Trophoblast cell (in vitro differentiated cells and primary cell): ENCODE measurements around the gene LRFN2.

ENCODE experiments used
- DNase-seq, 2 donors: peaks; one replicate each; pipeline ENCODE4 v3.0.0-alpha.2; 2016
- H2AFZ ChIP-seq: 2 replicates; pipeline ENCODE4 v1.6.1; 2013; ENCODE audit warnings: low read length, moderate library complexity, mild to moderate bottlenecking; ENCODE audit not compliant: insufficient read depth, poor library complexity
- H2AK5ac ChIP-seq: 2 replicates; pipeline ENCODE4 v1.6.1; 2013; ENCODE audit warnings: mild to moderate bottlenecking, low read length
- H2BK120ac ChIP-seq: 2 replicates; pipeline ENCODE4 v1.6.1; 2013; ENCODE audit warnings: low read length, mild to moderate bottlenecking, moderate library complexity; ENCODE audit not compliant: insufficient read depth, poor library complexity
- H2BK12ac ChIP-seq: 2 replicates; pipeline ENCODE4 v1.6.1; 2013; ENCODE audit warnings: mild to moderate bottlenecking, low read length, moderate library complexity
- H2BK5ac ChIP-seq: 2 replicates; pipeline ENCODE4 v1.6.1; 2013; ENCODE audit warnings: low read length, low read depth, moderate library complexity, mild to moderate bottlenecking; ENCODE audit not compliant: poor library complexity
- H3K14ac ChIP-seq: 2 replicates; pipeline ENCODE4 v1.6.1; 2013; ENCODE audit warnings: mild to moderate bottlenecking, low read length
- H3K18ac ChIP-seq: 2 replicates; pipeline ENCODE4 v1.6.1; 2013; ENCODE audit warnings: mild to moderate bottlenecking, low read length
- H3K23ac ChIP-seq: 2 replicates; pipeline ENCODE4 v1.6.1; 2013; ENCODE audit warnings: low read length
- H3K27ac ChIP-seq: 2 replicates; pipeline ENCODE4 v1.5.1; 2013; ENCODE audit warnings: low read depth, mild to moderate bottlenecking, inconsistent platforms, low read length, moderate library complexity
- H3K27me3 ChIP-seq: 2 replicates; pipeline ENCODE4 v1.6.1; 2013; ENCODE audit warnings: inconsistent platforms, mild to moderate bottlenecking, low read length, moderate library complexity; ENCODE audit not compliant: insufficient read depth
- H3K36me3 ChIP-seq, 2 experiments: 1 replicate in 1 of 2; 2 replicates in 1 of 2; pipeline ENCODE4 v1.6.1; 2013; ENCODE audit warnings: low read length in 2 of 2, mild to moderate bottlenecking in 2 of 2, moderate library complexity in 1 of 2; ENCODE audit not compliant: insufficient read depth in 2 of 2, control insufficient read depth in 1 of 2
- H3K4ac ChIP-seq: 2 replicates; pipeline ENCODE4 v1.6.1; 2013; ENCODE audit warnings: low read depth, mild to moderate bottlenecking, low read length, moderate library complexity
- H3K4me1 ChIP-seq, 2 experiments: 1 replicate in 1 of 2; 2 replicates in 1 of 2; pipeline ENCODE4 v1.6.1; 2013; ENCODE audit warnings: low read length in 2 of 2, mild to moderate bottlenecking in 2 of 2, moderate library complexity in 1 of 2; ENCODE audit not compliant: insufficient read depth in 2 of 2, control insufficient read depth in 1 of 2
- H3K4me2 ChIP-seq: 2 replicates; pipeline ENCODE4 v1.6.1; 2013; ENCODE audit warnings: inconsistent platforms, mild to moderate bottlenecking, low read length, moderate library complexity
- H3K4me3 ChIP-seq: 2 replicates; pipeline ENCODE4 v1.5.1; 2013; ENCODE audit warnings: mild to moderate bottlenecking, low read depth, low read length, inconsistent platforms
- H3K79me1 ChIP-seq: one replicate; pipeline ENCODE4 v1.6.1; 2013; ENCODE audit warnings: low read length
- H3K79me2 ChIP-seq: 2 replicates; pipeline ENCODE4 v1.6.1; 2013; ENCODE audit warnings: low read length, mild to moderate bottlenecking; ENCODE audit not compliant: control insufficient read depth, insufficient read depth, poor library complexity
- H3K9ac ChIP-seq: 2 replicates; pipeline ENCODE4 v1.6.1; 2013; ENCODE audit warnings: mild to moderate bottlenecking, low read length
- H3K9me3 ChIP-seq: 2 replicates; pipeline ENCODE4 v1.6.1; 2013; ENCODE audit warnings: low read depth, mild to moderate bottlenecking, control low read depth, inconsistent platforms, low read length; ENCODE audit not compliant: insufficient read depth
- H4K12ac ChIP-seq: 2 replicates; pipeline ENCODE4 v1.6.1; 2013; ENCODE audit warnings: low read depth, mild to moderate bottlenecking, low read length, moderate library complexity
- H4K8ac ChIP-seq: 2 replicates; pipeline ENCODE4 v1.6.1; 2013; ENCODE audit warnings: low read depth, mild to moderate bottlenecking, low read length, moderate library complexity
- H4K91ac ChIP-seq: one replicate; pipeline ENCODE4 v1.6.1; 2013; ENCODE audit warnings: low read depth, mild to moderate bottlenecking, low read length, moderate library complexity
- WGBS: extraction: QIAGEN DNeasy Blood & Tissue Kit; methylation state at CpG from one replicate; pipeline ENCODE4 v1.1.7; 2013; ENCODE audit warnings: missing lambda C conversion rate; ENCODE audit not compliant: insufficient read length, insufficient coverage; ENCODE audit errors: extremely low coverage; 5-methylcytosine and 5-hydroxymethylcytosine counted together

The LRFN2 gene

GRCh38 chr6:40558102-40558501 is 29.1 kb downstream of the LRFN2 start:
- Histone ChIP-seq H3K4ac (no peak overlapping the region), H3K9me3 (peaks cover 2% of the 10 kb centered on the region), H2AK5ac (no peak overlapping the region), H3K18ac (no peak overlapping the region), H3K4me2 (no peak overlapping the region), H3K14ac (no peak overlapping the region), H3K79me2 (no peaks in the 10 kb centered on the region), H3K23ac (no peak overlapping the region), H3K27ac (no peak overlapping the region), H2BK120ac (no peak overlapping the region), H3K27me3 (no peaks in the 10 kb centered on the region), H4K91ac (no peak overlapping the region), H2AFZ (no peak overlapping the region), H3K4me3 (no peak overlapping the region), H2BK5ac (no peak overlapping the region), H3K4me1 (no peaks in the 10 kb centered on the region), H3K79me1 (no peaks in the 10 kb centered on the region), H4K12ac (no peak overlapping the region), H2BK12ac (no peak overlapping the region), H4K8ac (no peak overlapping the region), H3K9ac (peak overlapping the region; percentile 12), H3K36me3 (no peaks in the 10 kb centered on the region)
- no peak for DNase-seq
- WGBS = no CpG with 5 or more reads among the region's 3 CpGs

- Histone ChIP-seq H2BK5ac (no peak overlapping the region), H3K9me3 (peaks cover 2% of the 10 kb centered on the region), H3K79me1 (no peaks in the 10 kb centered on the region), H3K36me3 (no peaks in the 10 kb centered on the region), H3K18ac (no peak overlapping the region), H2AK5ac (no peak overlapping the region), H4K12ac (no peak overlapping the region), H2AFZ (no peak overlapping the region), H3K4me1 (no peaks in the 10 kb centered on the region), H3K4me2 (no peak overlapping the region), H2BK120ac (no peak overlapping the region), H3K4me3 (no peak overlapping the region), H3K14ac (no peak overlapping the region), H3K9ac (no peak overlapping the region), H3K23ac (no peak overlapping the region), H4K8ac (no peak overlapping the region), H2BK12ac (no peak overlapping the region), H3K4ac (no peak overlapping the region), H3K27me3 (no peaks in the 10 kb centered on the region), H3K79me2 (no peaks in the 10 kb centered on the region), H4K91ac (no peak overlapping the region), H3K27ac (no peak overlapping the region)
- no CpG with 5 or more reads among the region's 7 CpGs for WGBS
- DNase-seq = no peak
These were observed 30.3 kb downstream of the LRFN2 start for GRCh38 chr6:40556881-40557280.

GRCh38 chr6:40556023-40556422 is 31.1 kb downstream of the LRFN2 start:
- Histone ChIP-seq H3K4me3 (no peak overlapping the region), H4K12ac (no peak overlapping the region), H3K27me3 (no peaks in the 10 kb centered on the region), H3K36me3 (no peaks in the 10 kb centered on the region), H3K79me1 (no peaks in the 10 kb centered on the region), H3K14ac (no peak overlapping the region), H3K4ac (no peak overlapping the region), H3K23ac (no peak overlapping the region), H2BK5ac (no peak overlapping the region), H3K4me2 (no peak overlapping the region), H2BK120ac (no peak overlapping the region), H2AFZ (no peak overlapping the region), H4K8ac (no peak overlapping the region), H2AK5ac (no peak overlapping the region), H3K9me3 (peaks cover 2% of the 10 kb centered on the region), H3K9ac (no peak overlapping the region), H3K27ac (no peak overlapping the region), H2BK12ac (no peak overlapping the region), H3K18ac (no peak overlapping the region), H3K4me1 (no peaks in the 10 kb centered on the region), H3K79me2 (no peaks in the 10 kb centered on the region), H4K91ac (no peak overlapping the region)
- no CpG with 5 or more reads among the region's 5 CpGs for WGBS
- DNase-seq = no peak

GRCh38 chr6:40555092-40555491 is 32.1 kb downstream of the LRFN2 start:
- no peaks in the 10 kb centered on the region for H3K27me3 ChIP-seq
- no peaks in the 10 kb centered on the region for H3K36me3 ChIP-seq
- H3K14ac ChIP-seq = no peak overlapping the region
- H3K4me2 ChIP-seq = no peak overlapping the region
- peaks cover 2% of the 10 kb centered on the region for H3K9me3 ChIP-seq
- H3K4me1 ChIP-seq = no peaks in the 10 kb centered on the region
- no peaks in the 10 kb centered on the region for H3K79me1 ChIP-seq
- H2BK5ac ChIP-seq = no peak overlapping the region
- no peak overlapping the region for H3K18ac ChIP-seq
- no peak for DNase-seq
- H3K79me2 ChIP-seq = no peaks in the 10 kb centered on the region
- no peak overlapping the region for H3K9ac ChIP-seq
- WGBS = no CpG with 5 or more reads among the region's 8 CpGs
- H4K8ac ChIP-seq = no peak overlapping the region
- H3K4me3 ChIP-seq = no peak overlapping the region
- no peak overlapping the region for H3K23ac ChIP-seq
- H2AFZ ChIP-seq = no peak overlapping the region
- no peak overlapping the region for H2AK5ac ChIP-seq
- no peak overlapping the region for H2BK12ac ChIP-seq
- H4K12ac ChIP-seq = no peak overlapping the region
- H3K4ac ChIP-seq = no peak overlapping the region
- H3K27ac ChIP-seq = no peak overlapping the region
- H2BK120ac ChIP-seq = no peak overlapping the region
- no peak overlapping the region for H4K91ac ChIP-seq
